GM23248 (cell line): ENCODE results near the gene CHN2. TPM values are rescaled to one million over a fixed set of nuclear protein-coding genes. Genes with fewer than 3 reads are reported as not detected.

Experiments used
- DNase-seq: peaks from one replicate; pipeline ENCODE4 v3.0.0-alpha.2; 2015
- H2AFZ ChIP-seq: fragments of 200-600 bp; sonication (generic); 2 replicates; pipeline ENCODE4 v1.6.1; 2016; ENCODE audit warnings: antibody characterized with exemption
- H3F3A ChIP-seq: fragments of 200-600 bp; sonication (generic); 2 replicates; pipeline ENCODE4 v1.6.1; 2016; ENCODE audit warnings: mild to moderate bottlenecking, antibody characterized with exemption, mixed run types; ENCODE audit not compliant: insufficient read depth
- H3K27ac ChIP-seq: fragments of 200-600 bp; sonication (generic); 2 replicates; pipeline ENCODE4 v1.5.1; 2016; ENCODE audit warnings: mild to moderate bottlenecking
- H3K27me3 ChIP-seq: fragments of 200-600 bp; sonication (generic); replicated peaks from 2 replicates; pipeline ENCODE4 v1.6.1; 2016; ENCODE audit warnings: mild to moderate bottlenecking; ENCODE audit not compliant: insufficient read depth
- H3K36me3 ChIP-seq: fragments of 200-600 bp; sonication (generic); 2 replicates; pipeline ENCODE4 v1.6.1; 2016; ENCODE audit warnings: low read depth, mild to moderate bottlenecking
- H3K4me1 ChIP-seq: fragments of 200-600 bp; sonication (generic); 2 replicates; pipeline ENCODE4 v1.6.1; 2016; ENCODE audit warnings: mild to moderate bottlenecking; ENCODE audit not compliant: insufficient read depth
- H3K4me2 ChIP-seq: fragments of 200-600 bp; sonication (generic); one replicate; pipeline ENCODE4 v1.6.1; 2016; ENCODE audit warnings: mild to moderate bottlenecking; ENCODE audit not compliant: unreplicated experiment
- H3K4me3 ChIP-seq: fragments of 200-600 bp; sonication (generic); 2 replicates; pipeline ENCODE4 v1.5.1; 2016; ENCODE audit warnings: mild to moderate bottlenecking
- H3K79me2 ChIP-seq: fragments of 200-600 bp; sonication (generic); 2 replicates; pipeline ENCODE4 v1.6.1; 2016; ENCODE audit warnings: mild to moderate bottlenecking; ENCODE audit not compliant: insufficient read depth
- H3K9ac ChIP-seq: fragments of 200-600 bp; sonication (generic); 2 replicates; pipeline ENCODE4 v1.6.1; 2016; ENCODE audit warnings: mild to moderate bottlenecking
- H3K9me2 ChIP-seq: fragments of 200-600 bp; sonication (generic); 2 replicates; pipeline ENCODE4 v1.6.1; 2016; ENCODE audit warnings: mixed run types, mild to moderate bottlenecking, moderate library complexity; ENCODE audit not compliant: insufficient read depth
- H3K9me3 ChIP-seq: fragments of 200-600 bp; sonication (generic); one replicate; pipeline ENCODE4 v1.6.1; 2017; ENCODE audit warnings: low read depth
- H4K20me1 ChIP-seq: fragments of 200-600 bp; sonication (generic); 2 replicates; pipeline ENCODE4 v1.6.0; 2016; ENCODE audit not compliant: insufficient read depth
- EZH2 ChIP-seq: fragments of 200-600 bp; sonication (generic); IDR thresholded peaks from 2 replicates; pipeline ENCODE4 v1.6.1; 2018; ENCODE audit warnings: antibody characterized with exemption, mild to moderate bottlenecking; ENCODE audit not compliant: insufficient read depth, poor library complexity, severe bottlenecking
- EZH2phosphoT487 ChIP-seq: fragments of 200-600 bp; sonication (generic); IDR thresholded peaks from 2 replicates; pipeline ENCODE4 v1.6.1; 2018; ENCODE audit warnings: antibody characterized with exemption, moderate library complexity, mild to moderate bottlenecking, low read depth; ENCODE audit not compliant: insufficient read depth
- WGBS, 2 experiments: methylation state at CpG; one replicate each; pipeline ENCODE4 v1.1.6; 2015 to 2017; ENCODE audit warnings: low lambda C conversion rate in 2 of 2, low coverage in 1 of 2; ENCODE audit errors: missing lambda C conversion rate in 2 of 2; 5-methylcytosine and 5-hydroxymethylcytosine counted together
- in situ Hi-C: fragments of 300-500 bp; cut with MboI; formaldehyde crosslinking; loops from 2 replicates; pipeline ENCODE4 v1.15.0; 2020
- polyA plus RNA-seq: library from polyadenylated mRNA; unstranded; fragments of >200 nt; fragmentation: Nextera tagmentation; extraction: Ambion mirVana; gene quantifications from 2 replicates; pipeline ENCODE4 v1.2.1, GENCODE V29; 2016
- total RNA-seq: library from RNA; depleted of rRNA; stranded (reverse); fragments of >200 nt; shearing (Covaris generic); gene quantifications from 2 replicates; pipeline ENCODE4 v1.2.3, GENCODE V29; 2014

CHN2 gene
- total and polyA plus RNA-seq, 2 experiments from 2014 or later: 1.5 to 2.3 TPM

DNA sequence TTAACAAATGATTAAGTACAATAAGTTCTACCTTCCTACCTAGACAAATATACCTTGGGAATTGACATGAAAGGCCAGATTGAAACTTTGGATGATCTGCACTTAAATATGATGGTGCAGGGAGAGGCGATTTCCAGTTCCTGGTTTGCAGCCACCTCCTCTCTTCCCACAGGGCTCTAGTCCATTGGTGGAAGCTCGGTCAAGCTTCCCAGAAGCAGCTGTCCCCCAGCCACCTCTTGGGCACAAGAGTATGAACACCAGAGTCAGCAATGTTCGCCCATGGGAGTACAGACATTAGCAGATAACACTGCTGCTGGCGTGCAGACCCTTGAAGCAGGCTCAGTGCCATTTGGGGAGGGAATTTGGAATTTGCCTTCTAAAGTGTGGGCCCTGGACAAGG is 46.8 kb upstream of the CHN2 start:
- H3K9ac ChIP-seq: no peak overlapping the region
- no peaks in the 10 kb centered on the region for H3K9me3 ChIP-seq
- DNase-seq: no peak
- no peak overlapping the region for H3K4me2 ChIP-seq
- TF ChIP-seq EZH2 (no peak), EZH2phosphoT487 (no peak)
- WGBS, 2 experiments: 71 to 77% methylated on average over 4 of the region's 4 CpGs
- H3K27ac ChIP-seq: no peak overlapping the region
- H3K36me3 ChIP-seq: no peaks in the 10 kb centered on the region
- H4K20me1 ChIP-seq: no peaks in the 10 kb centered on the region
- H3K4me3 ChIP-seq: no peak overlapping the region
- H3K27me3 ChIP-seq: peaks cover 65% of the 10 kb centered on the region
- no peaks in the 10 kb centered on the region for H3K79me2 ChIP-seq
- no peaks in the 10 kb centered on the region for H3F3A ChIP-seq
- peaks cover 3% of the 10 kb centered on the region; the same call in 1 of the 2 replicates for H3K4me1 ChIP-seq
- no peaks in the 10 kb centered on the region for H3K9me2 ChIP-seq
- in situ Hi-C loops: no loop called here
- H2AFZ ChIP-seq: no peak overlapping the region

DNA sequence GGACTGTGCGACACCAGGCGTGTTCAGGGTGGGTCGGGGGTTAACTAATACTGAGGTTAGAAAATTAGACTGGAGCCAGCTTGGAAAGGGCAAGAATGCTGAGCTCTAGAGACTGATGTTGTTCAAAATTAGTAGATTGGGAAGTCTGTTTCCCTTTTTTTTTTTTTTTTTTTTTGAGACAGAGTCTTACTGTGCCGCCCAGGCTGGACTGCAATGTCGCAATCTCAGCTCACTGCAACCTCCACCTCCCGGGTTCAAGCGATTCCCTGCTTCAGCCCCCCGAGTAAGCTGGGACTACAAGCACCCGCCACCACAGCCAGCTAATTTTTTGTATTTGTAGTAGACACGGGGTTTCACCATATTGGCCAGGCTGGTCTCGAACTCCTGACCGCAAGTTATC is 45.5 kb upstream of the CHN2 start:
- Histone ChIP-seq H3K27ac (no peak overlapping the region), H3K9ac (no peak overlapping the region), H3K9me3 (no peaks in the 10 kb centered on the region), H3F3A (no peaks in the 10 kb centered on the region), H3K4me3 (no peak overlapping the region), H3K9me2 (no peaks in the 10 kb centered on the region), H3K4me2 (no peak overlapping the region), H3K27me3 (peaks cover 53% of the 10 kb centered on the region), H3K36me3 (no peaks in the 10 kb centered on the region), H4K20me1 (no peaks in the 10 kb centered on the region), H3K79me2 (no peaks in the 10 kb centered on the region), H2AFZ (no peak overlapping the region), H3K4me1 (peaks cover 3% of the 10 kb centered on the region; the same call in 1 of the 2 replicates)
- no peak for DNase-seq
- in situ Hi-C loops: no loop called here
- 73 to 79% methylated on average over 11 to 12 of the region's 12 CpGs for whole genome bisulfite sequencing, 2 experiments
- TF ChIP-seq EZH2 (no peak), EZH2phosphoT487 (no peak)

- no peaks in the 10 kb centered on the region for H3K36me3 ChIP-seq
- 46 to 63% methylated on average over 2 of the region's 2 CpGs for WGBS, 2 experiments
These were observed 43.7 kb upstream of the CHN2 start for GRCh38 chr7:29150856-29151255.

DNA sequence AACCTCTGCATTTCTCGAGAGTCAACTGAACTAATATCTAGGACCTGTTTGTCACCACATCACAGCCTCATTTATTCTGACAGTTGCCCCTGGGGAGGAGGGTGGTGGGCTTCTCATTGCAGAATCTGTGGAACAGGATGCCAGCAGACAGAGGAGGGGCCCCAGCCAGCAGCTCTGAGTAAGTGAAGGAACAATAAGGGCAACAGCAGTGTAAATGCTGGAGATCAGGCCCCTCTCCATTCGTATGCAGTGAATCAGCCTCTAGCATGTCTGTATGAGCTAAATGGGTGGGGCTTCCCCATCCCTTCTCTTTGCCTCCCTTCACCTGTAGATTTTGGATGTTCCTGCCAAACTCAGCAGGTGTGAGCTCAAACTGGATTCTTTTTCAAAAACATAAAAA is 40.5 kb upstream of the CHN2 start:
- in situ Hi-C loops: no loop called here
- Histone ChIP-seq H3K36me3 (no peaks in the 10 kb centered on the region), H3K9ac (no peak overlapping the region), H2AFZ (no peak overlapping the region), H3K27me3 (peaks cover 29% of the 10 kb centered on the region), H3K9me3 (no peaks in the 10 kb centered on the region), H3K79me2 (no peaks in the 10 kb centered on the region), H3K27ac (no peak overlapping the region), H3K4me2 (no peak overlapping the region), H4K20me1 (no peaks in the 10 kb centered on the region), H3K4me3 (no peak overlapping the region), H3F3A (no peaks in the 10 kb centered on the region), H3K4me1 (no peaks in the 10 kb centered on the region), H3K9me2 (no peaks in the 10 kb centered on the region)
- no peak for DNase-seq
- TF ChIP-seq EZH2 (no peak), EZH2phosphoT487 (no peak)
- WGBS, 2 experiments: 59 to 77% methylated on average over 2 of the region's 2 CpGs

More at GRCh38 chr7:29150856-29151255, 43.7 kb upstream of the CHN2 start:
- Histone ChIP-seq H3F3A (no peaks in the 10 kb centered on the region), H3K4me3 (no peak overlapping the region), H3K9me3 (no peaks in the 10 kb centered on the region), H3K79me2 (no peaks in the 10 kb centered on the region), H3K9ac (no peak overlapping the region), H3K9me2 (no peaks in the 10 kb centered on the region), H3K4me2 (no peak overlapping the region), H3K4me1 (peaks cover 3% of the 10 kb centered on the region; the same call in 1 of the 2 replicates), H3K27me3 (peaks cover 37% of the 10 kb centered on the region), H2AFZ (no peak overlapping the region), H4K20me1 (no peaks in the 10 kb centered on the region), H3K27ac (no peak overlapping the region)
- DNase-seq: no peak
- in situ Hi-C loops: no loop called here
- TF ChIP-seq EZH2phosphoT487 (no peak), EZH2 (no peak)

DNA sequence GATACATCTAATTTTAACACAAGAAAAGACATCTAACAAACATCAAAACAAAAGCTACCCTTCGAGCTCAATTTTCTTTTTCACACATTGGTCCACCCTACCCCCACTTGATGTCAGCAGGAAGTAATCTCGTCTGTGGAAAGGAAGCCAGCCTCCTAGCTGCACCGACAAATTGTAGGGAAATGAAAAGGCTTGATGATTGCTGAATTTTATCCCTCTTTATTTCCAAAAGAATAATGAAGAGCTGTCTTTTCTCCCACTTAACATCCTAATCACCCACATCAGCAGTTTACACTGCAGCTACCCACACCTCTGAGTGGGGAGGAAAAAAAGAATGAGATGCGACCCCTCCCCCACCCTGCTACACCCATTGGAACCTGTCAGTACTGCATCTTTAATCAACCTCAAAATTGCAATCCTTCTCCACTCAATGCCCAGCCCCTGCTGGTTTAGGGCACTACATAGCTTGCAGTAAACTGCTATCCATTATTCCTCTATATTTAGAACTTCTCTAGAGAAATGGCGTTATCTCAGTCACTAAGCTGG is 37.6 kb upstream of the CHN2 start:
- Histone ChIP-seq H3F3A (no peaks in the 10 kb centered on the region), H2AFZ (no peak overlapping the region), H3K4me3 (no peak overlapping the region), H3K27me3 (peaks cover 21% of the 10 kb centered on the region), H3K79me2 (no peaks in the 10 kb centered on the region), H3K4me2 (no peak overlapping the region), H3K9ac (no peak overlapping the region), H3K9me3 (no peaks in the 10 kb centered on the region), H3K4me1 (no peaks in the 10 kb centered on the region), H3K9me2 (no peaks in the 10 kb centered on the region), H4K20me1 (no peaks in the 10 kb centered on the region), H3K36me3 (no peaks in the 10 kb centered on the region), H3K27ac (no peak overlapping the region)
- no peak for DNase-seq
- WGBS, 2 experiments: 36 to 38% methylated on average over 5 of the region's 5 CpGs
- in situ Hi-C loops: no loop called here
- TF ChIP-seq EZH2 (no peak), EZH2phosphoT487 (no peak)
